Measurements from ENCODE around the gene SLC24A3. TPM values are rescaled to one million over a fixed set of nuclear protein-coding genes. Genes with fewer than 3 reads are reported as not detected.

The SLC24A3 gene
- total and polyA plus RNA-seq, 2 of the 13 experiments (the other 11 are each of a cell fraction or from before 2014, with no cell fraction given), result not detected

- Histone ChIP-seq H3K36me3 (replicated peaks in 1 of 2; ENCODE audit: control insufficient read depth in 1 of 2, insufficient read depth in 2 of 2, low read length in 2 of 2) (no peaks in the 10 kb centered on the region), H3K9me3 (ENCODE audit: low read length) (no peaks in the 10 kb centered on the region), H3K27ac (ENCODE audit: extremely low read length, insufficient read depth, low read length) (no peak overlapping the region), H3K4me1 (ENCODE audit: insufficient read depth, low read length) (no peaks in the 10 kb centered on the region), H4K20me1 (ENCODE audit: insufficient read depth, low read length) (no peaks in the 10 kb centered on the region), H3K79me2 (ENCODE audit: insufficient read depth, low read length) (no peaks in the 10 kb centered on the region), H3K4me3 (replicated peaks in 1 of 3; ENCODE audit: insufficient read depth in 1 of 3, low read depth in 2 of 3, low read length in 3 of 3) (no peak overlapping the region), H3K9ac (ENCODE audit: insufficient read depth, low read depth, low read length) (no peak overlapping the region), H3K27me3 (ENCODE audit: control insufficient read depth in 1 of 2, insufficient read depth in 2 of 2, low read length in 2 of 2) (peaks cover 0 to 5% of the 10 kb centered on the region in 2 experiments; a peak in 2 of 5 replicates), H2AFZ (ENCODE audit: low read length) (no peak overlapping the region), H3K4me2 (ENCODE audit: low read depth, low read length) (no peak overlapping the region)
- POLR2A ChIA-PET, result no interaction called here
- DNase-seq (ENCODE audit: low spot score) (no peak), ATAC-seq (no peak), FAIRE-seq (no peak)
- TF ChIP-seq ZNF484 (CRISPR knock-in tag; IDR thresholded peaks at IDR 0.05; ENCODE audit: borderline replicate concordance, low read depth) (no peak), ZKSCAN5 (CRISPR knock-in tag; IDR thresholded peaks at IDR 0.05) (no peak)
- BruUV-seq (replicated peaks), result no TSS peak
- intact Hi-C loops (cut with micrococcal nuclease; ENCODE audit: unreplicated experiment), result no loop called here
- CTCF ChIA-PET (ENCODE audit: low intra/inter-chr PET ratio, low total read pairs), result no interaction called here
- in situ Hi-C loops (cut with HindIII; ENCODE audit: extremely low pct_ligation_motif_present, low pct_unique_long_range_greater_than_20kb), result no loop called here
- 36% methylated on average over 4 of the region's 4 CpGs for WGBS (ENCODE audit: low lambda C conversion rate)
Measured at GRCh38 chr20:19642860-19643259, 430.4 kb downstream of the SLC24A3 start.

DNA sequence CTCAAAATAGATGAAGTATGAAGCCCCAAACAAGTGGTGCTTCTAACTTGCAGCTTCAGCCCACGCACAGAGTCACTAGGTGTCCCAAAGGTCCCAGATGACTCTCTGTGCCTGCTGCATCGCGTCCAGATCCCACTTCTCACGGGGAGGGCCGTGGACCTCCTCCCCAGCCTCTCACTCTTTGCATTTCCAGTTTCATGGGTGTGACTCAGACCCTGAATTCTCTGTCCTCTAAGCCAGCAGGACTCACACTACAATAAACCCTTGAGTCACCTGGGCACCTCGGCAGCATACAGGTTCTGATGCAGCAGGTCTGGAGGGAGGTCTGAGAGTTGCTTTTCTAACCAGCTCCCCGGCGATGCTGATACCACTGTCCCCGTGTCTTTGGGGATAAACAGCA lies 431.6 kb downstream of the SLC24A3 start:
- ATAC-seq (no peak), DNase-seq (ENCODE audit: low spot score) (no peak), FAIRE-seq (no peak)
- Histone ChIP-seq H3K27ac (ENCODE audit: extremely low read length, insufficient read depth, low read length) (no peak overlapping the region), H4K20me1 (ENCODE audit: insufficient read depth, low read length) (no peaks in the 10 kb centered on the region), H2AFZ (ENCODE audit: low read length) (no peak overlapping the region), H3K9ac (ENCODE audit: insufficient read depth, low read depth, low read length) (no peak overlapping the region), H3K4me1 (ENCODE audit: insufficient read depth, low read length) (peaks cover 5% of the 10 kb centered on the region), H3K4me2 (ENCODE audit: low read depth, low read length) (no peak overlapping the region), H3K9me3 (ENCODE audit: low read length) (no peaks in the 10 kb centered on the region), H3K36me3 (replicated peaks in 1 of 2; ENCODE audit: control insufficient read depth in 1 of 2, insufficient read depth in 2 of 2, low read length in 2 of 2) (no peaks in the 10 kb centered on the region), H3K27me3 (ENCODE audit: control insufficient read depth in 1 of 2, insufficient read depth in 2 of 2, low read length in 2 of 2) (peaks cover 0 to 5% of the 10 kb centered on the region in 2 experiments; a peak in 3 of 5 replicates), H3K79me2 (ENCODE audit: insufficient read depth, low read length) (no peaks in the 10 kb centered on the region), H3K4me3 (replicated peaks in 1 of 3; ENCODE audit: insufficient read depth in 1 of 3, low read depth in 2 of 3, low read length in 3 of 3) (no peak overlapping the region)
- POLR2A ChIA-PET, result no interaction called here
- in situ Hi-C loops (cut with HindIII; ENCODE audit: extremely low pct_ligation_motif_present, low pct_unique_long_range_greater_than_20kb) (no loop called here), intact Hi-C loops (cut with micrococcal nuclease; ENCODE audit: unreplicated experiment) (no loop called here)
- BruUV-seq (replicated peaks), result no TSS peak
- CTCF ChIA-PET (ENCODE audit: low intra/inter-chr PET ratio, low total read pairs), result no interaction called here
- 4% methylated on average over 9 of the region's 9 CpGs for WGBS (ENCODE audit: low lambda C conversion rate)
- no peak for TF ChIP-seq CHD4 (IDR thresholded peaks at IDR 0.05; ENCODE audit: borderline replicate concordance, low read length)
- TF ChIP-seq FLYWCH1 (CRISPR knock-in tag; IDR thresholded peaks at IDR 0.05), result no peak
- TF ChIP-seq ZSCAN21 (CRISPR knock-in tag; IDR thresholded peaks at IDR 0.05; ENCODE audit: borderline replicate concordance), result no peak
- no peak for TF ChIP-seq ZBTB8A (CRISPR knock-in tag; IDR thresholded peaks at IDR 0.05; ENCODE audit: borderline replicate concordance, low read depth)
- TF ChIP-seq, protein P1, sequence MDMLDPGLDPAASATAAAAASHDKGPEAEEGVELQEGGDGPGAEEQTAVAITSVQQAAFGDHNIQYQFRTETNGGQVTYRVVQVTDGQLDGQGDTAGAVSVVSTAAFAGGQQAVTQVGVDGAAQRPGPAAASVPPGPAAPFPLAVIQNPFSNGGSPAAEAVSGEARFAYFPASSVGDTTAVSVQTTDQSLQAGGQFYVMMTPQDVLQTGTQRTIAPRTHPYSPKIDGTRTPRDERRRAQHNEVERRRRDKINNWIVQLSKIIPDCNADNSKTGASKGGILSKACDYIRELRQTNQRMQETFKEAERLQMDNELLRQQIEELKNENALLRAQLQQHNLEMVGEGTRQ (IDR thresholded peaks at IDR 0.05; ENCODE audit: low read depth, low read length), result no peak
- TF ChIP-seq, protein P1 (CRISPR knock-in tag; IDR thresholded peaks at IDR 0.05; ENCODE audit: borderline replicate concordance), result no peak
